Right renal pelvis (tissue), 4 donors: ENCODE results near the gene UNC79. TPM values are rescaled to one million over a fixed set of nuclear protein-coding genes. Genes with fewer than 3 reads are reported as not detected.
"Not testable (repeated sequence)": the region's sequence is repeated elsewhere in the genome, so short reads cannot be mapped to it uniquely, and the experiment has no call there.

Source experiments
- DNase-seq, 4 donors: peaks; one replicate each; pipeline ENCODE4 v3.0.0-alpha.2; 2013; ENCODE audit warnings: low read depth in 4 of 4, low spot score in 3 of 4, missing footprints in 1 of 4
- polyA plus RNA-seq, 4 donors: library from polyadenylated mRNA; unstranded; fragments of 120-200 nt; gene quantifications; one replicate each; pipeline ENCODE4 v1.2.1, GENCODE V29; 2013; ENCODE audit not compliant: insufficient read length in 4 of 4

UNC79 gene
- polyA plus RNA-seq: under 1 TPM; 0.84 to 0.99 (median 0.87) TPM

DNA sequence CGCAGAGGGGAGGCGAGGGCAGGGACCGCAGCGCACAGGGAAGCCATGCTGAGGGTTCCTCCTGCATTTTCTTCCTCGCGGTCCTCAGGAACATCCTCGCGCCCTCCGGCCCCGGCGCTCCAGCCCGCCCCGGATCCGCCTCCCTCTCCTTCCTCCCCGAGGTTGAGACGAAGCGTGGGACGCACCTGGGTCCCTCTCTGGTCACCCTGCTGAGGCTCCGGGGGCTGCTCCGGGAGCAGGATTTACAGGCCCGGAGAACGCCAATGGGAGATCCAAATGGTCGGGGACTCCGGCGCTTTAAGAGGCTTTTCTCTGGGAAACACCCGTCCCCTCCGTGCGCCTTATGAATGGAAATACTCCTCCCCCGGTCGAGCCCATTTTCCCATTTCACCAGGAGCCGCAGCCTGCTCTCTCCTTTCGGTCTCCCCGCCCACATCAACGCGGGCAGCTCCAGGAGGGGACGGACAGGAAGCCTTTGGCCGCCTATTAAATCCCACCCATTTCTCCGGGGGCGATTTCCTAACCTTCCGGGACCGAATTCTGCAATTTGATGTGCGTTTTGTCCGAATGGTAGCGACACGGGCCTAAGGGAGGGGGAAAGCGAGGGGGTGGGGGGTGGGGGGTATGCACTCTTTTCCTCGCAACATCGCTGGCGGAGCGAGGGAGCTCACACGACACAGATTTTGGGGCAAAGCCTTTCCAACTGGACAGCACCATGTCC, at the start of gene UNC79:
TSS of gene UNC79 (plus strand) at position 625 of the 721 bp plus-strand sequence. CDS start at position 716, 91 bp downstream.
- DNase-seq: peak in 2 of 4 donors; percentile 14 to 18

DNA sequence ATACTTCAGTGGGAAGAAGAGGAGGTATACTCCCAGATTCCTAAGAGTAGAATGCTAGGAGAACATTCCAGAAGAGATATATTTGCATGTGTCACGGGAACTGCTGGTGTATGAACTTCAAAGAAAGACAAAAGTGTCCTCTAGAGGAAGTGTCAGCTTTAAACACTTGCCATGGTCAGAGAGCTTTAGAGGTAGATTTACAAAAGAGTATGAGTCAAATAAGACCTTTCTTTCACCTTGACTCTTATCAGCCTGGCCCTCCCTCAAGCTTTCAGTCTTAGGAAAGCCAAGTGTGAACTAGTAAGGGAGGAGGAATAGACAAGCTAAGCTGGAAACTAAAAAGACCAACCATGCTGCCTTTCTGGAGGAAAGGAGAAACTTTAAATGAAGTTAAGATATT, 49.1 kb upstream of the UNC79 start:
- DNase-seq: no peak

DNA sequence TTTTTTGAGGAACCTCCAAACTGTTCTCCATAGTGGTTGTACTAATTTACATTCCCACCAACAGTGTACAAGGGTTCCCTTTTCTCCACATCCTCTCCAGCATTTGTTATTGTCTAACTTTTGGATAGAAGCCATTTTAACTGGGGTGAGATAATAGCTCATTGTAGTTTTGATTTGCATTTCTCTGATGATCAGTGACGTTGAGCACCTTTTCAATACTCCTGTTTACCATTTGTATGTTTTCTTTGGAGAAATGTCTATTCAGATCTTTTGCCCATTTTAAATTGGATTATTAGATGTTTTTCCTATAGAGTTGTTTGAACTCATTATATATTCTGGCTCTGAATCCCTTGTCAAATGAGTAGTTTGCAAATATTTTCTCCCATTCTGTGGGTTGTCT, 46.5 kb upstream of the UNC79 start:
- not testable (repeated sequence) for DNase-seq

DNA sequence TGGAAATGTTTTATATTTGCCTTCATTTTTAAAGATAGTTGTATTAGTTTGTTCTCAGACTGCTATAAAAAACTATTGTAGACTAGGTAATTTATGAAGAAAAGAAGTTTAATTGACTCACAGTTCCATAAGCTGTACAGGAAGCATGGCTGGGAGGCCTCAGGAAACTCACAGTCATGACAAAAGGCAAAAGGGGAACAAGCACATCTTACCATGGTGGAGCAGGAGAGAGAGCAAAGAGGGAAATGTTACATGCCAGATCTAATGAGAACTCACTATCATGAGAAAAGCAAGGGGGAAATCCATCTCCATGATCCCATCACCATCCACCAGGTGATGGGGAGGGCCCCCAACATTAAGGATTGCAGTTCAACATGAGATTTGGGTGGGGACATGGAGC, 35.5 kb upstream of the UNC79 start:
- DNase-seq: no peak

DNA sequence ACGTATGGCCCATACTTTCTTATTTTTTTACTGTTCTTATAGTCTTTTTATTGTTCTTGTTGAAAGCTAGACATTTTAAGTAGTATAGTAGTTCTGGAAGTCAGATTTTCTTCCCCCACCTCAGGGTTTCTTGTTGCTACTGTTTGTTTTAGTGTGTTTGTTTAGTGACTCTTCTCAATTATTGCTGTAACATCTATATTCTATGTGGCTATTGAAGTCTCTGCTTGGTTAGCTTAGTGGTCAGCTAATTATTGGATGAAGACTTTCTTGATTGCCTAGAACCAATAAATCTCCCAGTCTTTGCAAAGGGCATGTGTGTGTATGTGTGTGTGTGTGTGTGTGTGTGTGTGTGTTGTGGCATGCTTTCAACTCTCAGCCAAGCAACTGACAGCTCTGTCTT, 34.3 kb upstream of the UNC79 start:
- DNase-seq: no peak

DNA sequence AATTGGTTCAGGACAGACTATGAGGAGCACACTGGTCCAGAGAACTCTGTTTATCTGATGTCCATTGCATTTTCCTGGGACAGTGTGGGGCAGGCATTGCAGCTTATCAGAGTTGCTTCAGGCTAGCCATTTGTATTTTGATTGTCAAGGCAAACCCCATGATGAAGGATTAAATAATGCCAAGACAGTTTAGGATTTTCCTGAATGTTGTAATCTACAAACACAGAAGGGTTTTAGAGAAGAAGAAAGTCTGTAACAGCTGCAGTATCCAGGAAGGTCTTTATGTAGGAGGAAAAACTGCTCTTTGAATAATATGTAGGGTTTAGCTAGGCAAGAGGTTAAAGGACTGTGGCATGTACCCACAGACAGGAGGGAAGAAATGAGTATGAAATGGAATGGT, 32.2 kb upstream of the UNC79 start:
- no peak for DNase-seq

DNA sequence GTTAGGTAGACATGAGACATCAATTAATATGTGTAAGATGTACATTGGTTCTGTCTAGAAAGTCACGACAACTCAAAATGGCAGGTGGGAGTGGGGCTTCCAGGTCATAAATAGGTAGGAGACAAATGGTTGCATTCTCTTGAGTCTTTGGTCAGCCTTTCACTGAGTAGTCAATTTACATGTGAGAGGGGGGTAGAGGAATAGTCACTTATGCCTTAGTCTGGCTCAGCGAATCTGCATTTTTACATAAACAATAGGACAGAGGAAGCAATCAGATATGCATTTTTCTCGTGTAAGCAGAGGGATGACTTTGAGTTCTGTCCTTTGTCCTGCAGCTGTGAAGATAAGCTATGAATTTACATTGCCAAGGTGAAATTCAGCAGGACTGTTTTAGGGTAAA, 27.8 kb upstream of the UNC79 start:
- no peak for DNase-seq

DNA sequence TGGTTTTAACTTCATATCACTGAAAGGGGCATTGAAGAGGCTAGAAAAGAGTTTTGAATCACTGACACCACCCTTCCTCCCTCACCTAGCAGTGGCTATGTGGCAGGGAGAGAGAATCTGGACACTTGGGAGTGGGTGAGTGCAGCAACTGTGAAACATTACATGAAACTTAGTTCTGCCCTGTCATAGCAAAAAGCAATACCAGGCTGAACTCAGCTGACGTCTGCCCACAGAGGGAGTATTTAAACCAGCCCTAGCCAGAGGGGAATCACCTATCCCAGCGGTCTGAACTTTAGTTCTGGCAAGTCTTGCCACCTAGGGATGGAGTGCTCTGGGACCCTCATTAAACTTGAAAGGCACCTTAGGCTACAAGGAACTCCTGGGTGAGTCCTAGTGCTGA, 20.7 kb upstream of the UNC79 start:
- DNase-seq: no peak

DNA sequence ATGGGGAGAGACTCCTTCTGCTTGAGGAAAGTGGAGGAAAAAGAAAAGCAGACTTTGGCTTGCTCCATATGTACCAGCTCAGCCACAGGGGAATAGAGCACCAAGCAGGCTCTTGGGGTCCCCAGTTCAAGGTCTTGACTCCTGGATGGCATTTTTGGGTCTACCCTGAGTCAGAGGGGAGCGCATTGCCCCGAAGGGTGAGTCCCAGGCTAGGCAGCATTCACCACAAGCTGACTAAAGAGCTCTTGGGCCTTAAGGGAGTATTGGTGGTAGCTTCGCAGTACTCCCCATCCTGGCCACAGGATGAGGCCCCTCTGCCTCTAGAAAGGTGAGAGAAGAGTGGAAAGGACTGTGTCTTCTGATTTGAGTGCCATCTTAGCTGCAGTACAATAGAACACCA, 19.8 kb upstream of the UNC79 start:
- DNase-seq: no peak

DNA sequence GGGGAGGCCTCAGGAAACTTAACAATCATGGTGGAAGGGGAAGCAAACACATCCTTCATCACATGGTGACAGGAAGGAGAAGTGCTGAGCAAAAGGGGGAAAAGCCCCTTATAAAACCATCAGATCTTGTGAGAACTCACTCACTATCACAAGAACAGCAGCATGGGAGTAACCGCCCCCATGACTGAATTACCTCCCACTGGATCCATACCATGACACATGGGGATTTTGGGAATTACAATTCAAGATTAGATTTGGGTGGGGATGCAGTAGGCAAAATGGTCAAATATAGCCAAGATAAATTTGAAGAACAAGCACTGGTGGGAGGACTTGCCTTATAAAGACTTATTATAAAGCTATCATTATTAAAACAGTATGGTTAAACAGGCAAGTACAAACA, 5.6 kb upstream of the UNC79 start:
- DNase-seq: not testable (repeated sequence)

DNA sequence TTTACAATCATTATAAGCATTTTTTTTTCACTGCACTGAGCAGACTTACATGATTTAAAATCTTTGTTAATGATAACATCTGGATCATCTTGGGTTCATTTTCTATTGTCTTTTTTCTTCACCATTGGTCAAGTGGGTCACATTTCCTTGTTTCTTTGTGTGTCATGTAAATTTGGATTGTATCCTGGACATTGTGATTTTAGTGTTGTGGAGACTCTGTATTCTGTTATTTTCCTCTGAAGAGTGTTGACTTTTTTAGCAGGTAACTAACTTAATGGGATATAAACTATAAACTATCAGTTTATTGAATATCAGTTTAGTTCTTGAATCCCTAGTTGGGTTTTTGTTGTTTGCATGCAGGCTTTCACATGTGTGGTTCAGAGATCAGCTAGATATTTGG, 4.0 kb upstream of the UNC79 start:
- DNase-seq: no peak

DNA sequence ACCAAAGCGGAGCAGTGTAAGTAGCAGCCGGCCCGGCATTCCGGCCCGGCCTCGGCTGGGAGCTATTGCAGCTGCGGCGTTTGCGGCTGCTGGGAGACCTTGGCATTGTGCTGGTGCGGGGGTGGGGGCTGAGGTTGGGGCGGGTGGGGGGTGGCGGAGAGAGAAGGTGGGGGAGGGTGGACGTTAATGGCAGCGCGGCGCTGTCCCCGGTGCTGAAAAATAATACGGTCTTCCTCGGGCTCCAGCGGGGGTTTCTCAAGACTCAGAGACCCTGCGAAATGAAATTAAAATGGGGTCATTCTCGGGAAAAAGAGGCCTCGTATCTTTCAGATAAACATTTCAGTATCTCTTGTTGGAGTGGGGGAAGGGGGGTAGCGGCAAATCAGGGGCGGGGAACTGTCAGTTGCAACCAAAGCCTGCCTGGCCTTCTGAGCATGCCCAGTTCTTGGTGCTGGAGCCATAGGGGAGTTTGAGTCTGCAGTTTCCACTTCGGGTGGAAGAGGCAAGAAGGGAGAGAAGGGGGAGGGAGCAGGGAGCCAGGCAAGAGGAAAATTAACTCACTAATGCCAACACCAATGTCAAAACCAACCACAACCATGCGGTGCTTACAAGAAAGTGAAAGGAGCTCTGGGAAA, 414 bp downstream of the UNC79 start:
- DNase-seq: peak in 3 of 4 donors; percentile 30 to 31 (median 30)

DNA sequence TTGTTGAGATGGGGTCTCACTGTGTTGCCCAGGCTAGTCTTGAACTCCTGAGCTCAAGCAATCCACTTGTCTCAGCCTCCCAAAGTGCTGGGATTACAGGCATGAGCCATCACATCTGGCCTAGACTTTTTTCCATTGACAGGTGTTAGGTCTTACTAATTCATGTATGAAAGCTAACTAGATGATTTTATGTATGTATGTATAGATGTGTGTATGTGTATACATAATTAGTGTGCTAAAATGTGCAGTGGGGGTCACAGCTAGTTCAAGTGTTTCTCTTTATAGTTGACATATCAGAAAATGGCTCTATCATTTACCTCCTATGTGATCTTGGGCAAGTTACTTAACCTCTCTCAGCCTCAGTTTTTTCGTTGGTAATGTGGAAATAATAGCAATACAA, 23.5 kb downstream of the UNC79 start:
- no peak for DNase-seq

DNA sequence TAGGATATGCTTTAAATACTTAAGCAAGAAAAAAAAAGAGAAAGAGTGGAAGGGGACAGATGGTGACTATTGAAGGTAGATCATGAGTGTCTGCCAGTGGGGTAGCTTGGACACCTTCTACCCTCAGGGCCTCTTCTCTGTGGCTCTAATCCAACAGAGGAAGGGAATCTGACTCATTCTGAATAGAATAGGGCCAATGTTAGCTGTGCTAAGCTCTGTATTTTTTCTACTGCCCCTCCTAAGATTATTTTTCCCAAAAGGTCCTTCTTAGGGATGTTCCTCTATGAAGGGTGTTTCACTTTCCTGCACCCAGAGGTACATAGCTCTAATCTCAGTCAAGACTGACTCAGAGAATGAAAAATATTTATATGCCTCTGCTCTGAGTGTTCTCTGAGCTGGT, 25.6 kb downstream of the UNC79 start:
- DNase-seq: no peak

DNA sequence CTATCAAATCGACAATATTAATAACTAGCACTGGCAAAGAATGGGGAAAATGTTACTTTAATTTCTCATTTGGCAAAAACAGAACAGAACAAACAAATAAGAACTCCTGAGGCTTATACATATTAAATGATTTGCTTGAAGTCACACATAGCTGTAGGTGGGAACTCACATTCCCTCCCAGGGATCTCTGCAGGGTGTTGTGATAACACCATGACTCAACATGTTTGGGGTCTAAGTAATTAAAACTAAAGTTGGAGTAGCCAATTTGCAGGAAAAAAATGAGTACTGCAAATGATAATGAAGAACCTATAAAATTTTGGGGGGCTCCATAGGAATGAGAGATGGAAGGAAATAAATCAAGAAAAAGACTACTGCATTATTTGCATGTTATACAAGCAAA, 27.5 kb downstream of the UNC79 start:
- no peak for DNase-seq

DNA sequence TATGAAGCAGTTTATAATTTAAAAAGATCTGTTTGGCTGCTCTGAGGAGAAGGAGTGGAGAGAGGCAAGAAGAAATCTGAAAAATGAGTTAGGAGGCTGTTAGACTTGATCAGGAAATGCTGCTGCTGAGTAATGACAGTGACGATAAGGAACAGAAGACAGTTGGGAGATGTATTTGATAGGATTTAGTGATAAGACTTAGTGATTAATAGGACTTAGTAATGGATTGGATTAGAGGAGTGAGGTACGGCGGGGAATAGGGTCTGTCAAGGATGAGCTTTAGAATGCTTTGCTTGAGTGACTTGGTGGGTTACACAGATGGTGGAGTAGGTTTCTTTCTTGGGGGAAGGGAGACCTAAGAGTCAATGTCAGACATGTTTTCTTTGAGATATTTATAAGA, 31.7 kb downstream of the UNC79 start:
- no peak for DNase-seq

DNA sequence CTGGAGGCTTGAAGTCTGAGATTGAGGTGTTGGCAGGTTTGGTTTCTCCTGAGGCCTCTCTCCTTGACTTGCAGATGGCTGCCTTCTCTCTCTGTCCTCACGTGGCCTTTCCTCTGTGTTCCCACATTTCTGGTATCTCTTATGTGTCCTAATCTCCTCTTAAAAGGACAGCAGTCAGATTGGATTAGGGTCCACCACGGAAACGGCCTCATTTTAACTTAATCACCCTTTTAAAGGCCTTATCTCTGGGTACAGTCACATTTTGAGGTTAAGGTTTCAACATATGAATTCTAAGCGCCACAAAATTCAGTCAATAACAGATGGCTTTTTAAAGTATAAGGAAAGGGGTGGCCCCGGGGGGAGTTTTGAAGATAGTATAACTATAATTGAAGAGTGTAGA, 33.5 kb downstream of the UNC79 start:
- no peak for DNase-seq

DNA sequence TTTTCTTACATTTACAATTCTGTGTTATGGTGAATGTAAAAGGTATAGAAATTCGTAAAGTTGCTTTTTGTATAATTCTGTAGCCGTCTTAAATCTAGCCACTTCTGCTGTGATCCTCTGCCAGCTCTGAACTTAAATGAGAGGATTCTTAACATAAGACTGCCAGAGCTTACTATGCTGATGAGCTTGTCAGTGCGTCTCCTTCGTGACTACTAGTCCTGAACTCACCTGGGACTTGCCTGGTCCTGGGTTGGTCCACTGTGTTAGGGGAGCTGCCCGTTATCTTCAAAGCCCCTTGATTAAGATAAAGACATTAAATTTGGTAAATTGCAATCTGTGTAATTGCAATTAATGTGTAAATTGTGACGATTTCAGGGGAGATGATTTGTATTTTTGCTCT, 44.7 kb downstream of the UNC79 start:
- DNase-seq: no peak

DNA sequence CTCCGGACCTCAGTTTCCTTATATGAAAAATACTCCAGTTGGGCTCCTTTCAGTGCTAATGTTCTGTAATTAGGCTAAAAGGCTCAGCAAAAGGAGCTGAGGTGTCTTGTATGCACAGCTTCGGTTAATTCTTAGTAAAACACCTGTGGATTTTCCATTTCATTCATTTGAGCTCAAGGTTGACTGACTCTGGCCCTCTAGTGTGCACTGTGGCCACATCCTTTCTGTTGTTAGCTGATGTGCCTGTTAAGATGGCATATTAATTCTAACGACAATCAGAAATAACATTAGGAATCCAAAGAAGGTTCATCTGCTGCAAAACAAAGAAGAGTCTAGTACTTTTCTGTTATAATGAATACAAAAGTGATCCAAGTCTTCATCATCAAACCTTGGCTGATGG, 45.6 kb downstream of the UNC79 start:
- no peak for DNase-seq

DNA sequence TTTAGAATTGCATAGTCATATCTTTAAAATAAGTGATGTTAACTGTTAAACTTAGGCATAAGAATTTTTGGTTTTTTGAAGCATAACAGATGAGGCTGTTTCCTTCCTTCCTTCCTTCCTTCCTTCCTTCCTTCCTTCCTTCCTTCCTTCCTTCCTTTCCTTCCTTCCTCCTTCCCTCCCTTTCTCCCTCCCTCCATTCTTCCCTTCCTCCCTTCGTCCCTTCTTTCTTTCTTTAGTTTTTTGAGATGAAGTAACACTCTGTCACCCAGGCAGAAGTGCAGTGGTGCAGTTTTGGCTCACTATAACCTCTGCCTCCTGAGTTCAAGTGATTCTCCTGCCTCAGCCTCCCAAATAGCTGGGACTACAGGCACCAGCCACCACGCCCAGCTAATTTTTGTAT, 48.3 kb downstream of the UNC79 start:
- not testable (repeated sequence) for DNase-seq

DNA sequence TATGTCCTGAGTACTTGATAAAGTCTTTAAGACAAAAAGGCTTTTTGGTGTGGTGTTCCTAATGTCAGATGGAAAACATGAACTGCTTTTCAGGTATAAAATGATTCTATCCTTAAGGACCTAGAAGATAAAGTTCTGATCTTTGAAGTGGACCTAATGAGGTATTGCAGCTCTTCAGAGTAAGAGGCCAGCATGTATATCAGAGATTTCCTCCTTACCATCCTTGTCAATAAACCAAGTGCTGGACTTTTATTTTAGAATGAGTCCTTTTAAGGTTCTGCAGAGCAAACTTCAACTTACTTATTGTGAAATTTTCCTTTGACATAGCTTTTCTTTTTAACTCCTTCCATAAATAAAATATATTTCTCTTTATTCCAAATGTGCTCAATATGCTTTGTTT, 50.1 kb downstream of the UNC79 start:
- DNase-seq: no peak

DNA sequence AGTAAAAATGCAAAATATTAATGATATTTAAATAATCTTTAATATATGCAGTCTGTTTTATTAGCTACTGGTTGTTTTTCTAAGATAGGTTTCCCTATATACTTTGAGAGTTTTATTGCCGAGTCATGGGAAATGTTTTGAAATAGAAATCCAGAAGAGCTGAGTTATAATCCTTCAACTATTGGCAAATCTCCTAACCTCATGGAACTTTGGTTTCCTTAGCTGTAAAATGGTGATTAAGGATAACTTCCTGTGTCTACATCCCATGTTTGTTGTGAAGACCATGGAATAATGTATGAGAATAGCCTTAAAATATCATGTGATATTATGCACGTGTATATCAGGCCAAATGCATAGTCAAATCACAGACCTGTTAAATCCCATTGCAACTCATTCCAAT, 51.0 kb downstream of the UNC79 start:
- no peak for DNase-seq
